BJ (cell line): Measurements from ENCODE around the gene PCBP3. TPM values are rescaled to one million over a fixed set of nuclear protein-coding genes. Genes with fewer than 3 reads are reported as not detected.

Experiments used
- CTCF ChIA-PET: fragments of 350-600 bp; formaldehyde crosslinking; extraction: SDS; loops from one replicate; lab custom pipeline; 2021; ENCODE audit warnings: antibody characterized with exemption, inconsistent platforms; lab: Yijun Ruan, JAX
- POLR2A ChIA-PET: fragments of 300-600 bp; sonication (Branson Sonifier 250); formaldehyde crosslinking; extraction: SDS; loops from one replicate; lab custom pipeline; 2021; ENCODE audit warnings: antibody characterized with exemption; lab: Charles Lee
- DNase-seq: peaks from one replicate; pipeline ENCODE4 v3.0.0-alpha.2; 2011; ENCODE audit warnings: low read depth
- H3K27me3 ChIP-seq: 2 replicates; pipeline ENCODE4 v1.6.0; 2011; ENCODE audit warnings: low read length; ENCODE audit not compliant: control insufficient read depth, insufficient read depth
- H3K36me3 ChIP-seq: 2 replicates; pipeline ENCODE4 v1.5.1; 2011; ENCODE audit warnings: low read length; ENCODE audit not compliant: control insufficient read depth, insufficient read depth
- H3K4me3 ChIP-seq: 2 replicates; pipeline ENCODE4 v1.5.1; 2011; ENCODE audit warnings: low read depth, mild to moderate bottlenecking, control low read depth, low read length
- polyA plus RNA-seq: library from polyadenylated mRNA; depleted of rRNA; stranded (reverse); fragments of >200 nt; gene quantifications from 2 replicates; pipeline ENCODE4 v1.2.3, GENCODE V29; 2011
- TF ChIP-seq, protein P1 (sequence below): IDR thresholded peaks from 2 replicates; pipeline ENCODE4 v1.5.1; 2011; ENCODE audit warnings: low read depth, mild to moderate bottlenecking, control low read depth, inconsistent platforms, low read length, moderate library complexity; ENCODE audit not compliant: insufficient read depth

The PCBP3 gene
- polyA plus RNA-seq, 1 experiment = 2.1 TPM

- H3K36me3 ChIP-seq = peaks cover 43% of the 10 kb centered on the region
- ChIA-PET POLR2A (interaction anchor here (0.7 to 1.4 kb wide), 2 partner anchors 10 to 143 kb away, joined by 3 to 4 read pairs; no protein-coding TSS in a partner anchor), CTCF (interaction anchor here (1.1 kb wide), 1 partner anchor 10 kb away, joined by 3 read pairs; no protein-coding TSS in a partner anchor)
- H3K4me3 ChIP-seq = peak overlapping the region; percentile 98
- no peak for DNase-seq
- no peaks in the 10 kb centered on the region for H3K27me3 ChIP-seq
- TF ChIP-seq, protein P1, sequence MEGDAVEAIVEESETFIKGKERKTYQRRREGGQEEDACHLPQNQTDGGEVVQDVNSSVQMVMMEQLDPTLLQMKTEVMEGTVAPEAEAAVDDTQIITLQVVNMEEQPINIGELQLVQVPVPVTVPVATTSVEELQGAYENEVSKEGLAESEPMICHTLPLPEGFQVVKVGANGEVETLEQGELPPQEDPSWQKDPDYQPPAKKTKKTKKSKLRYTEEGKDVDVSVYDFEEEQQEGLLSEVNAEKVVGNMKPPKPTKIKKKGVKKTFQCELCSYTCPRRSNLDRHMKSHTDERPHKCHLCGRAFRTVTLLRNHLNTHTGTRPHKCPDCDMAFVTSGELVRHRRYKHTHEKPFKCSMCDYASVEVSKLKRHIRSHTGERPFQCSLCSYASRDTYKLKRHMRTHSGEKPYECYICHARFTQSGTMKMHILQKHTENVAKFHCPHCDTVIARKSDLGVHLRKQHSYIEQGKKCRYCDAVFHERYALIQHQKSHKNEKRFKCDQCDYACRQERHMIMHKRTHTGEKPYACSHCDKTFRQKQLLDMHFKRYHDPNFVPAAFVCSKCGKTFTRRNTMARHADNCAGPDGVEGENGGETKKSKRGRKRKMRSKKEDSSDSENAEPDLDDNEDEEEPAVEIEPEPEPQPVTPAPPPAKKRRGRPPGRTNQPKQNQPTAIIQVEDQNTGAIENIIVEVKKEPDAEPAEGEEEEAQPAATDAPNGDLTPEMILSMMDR = no peak
Observed at GRCh38 chr21:45983649-45983965, 340.1 kb downstream of the PCBP3 start.

DNA sequence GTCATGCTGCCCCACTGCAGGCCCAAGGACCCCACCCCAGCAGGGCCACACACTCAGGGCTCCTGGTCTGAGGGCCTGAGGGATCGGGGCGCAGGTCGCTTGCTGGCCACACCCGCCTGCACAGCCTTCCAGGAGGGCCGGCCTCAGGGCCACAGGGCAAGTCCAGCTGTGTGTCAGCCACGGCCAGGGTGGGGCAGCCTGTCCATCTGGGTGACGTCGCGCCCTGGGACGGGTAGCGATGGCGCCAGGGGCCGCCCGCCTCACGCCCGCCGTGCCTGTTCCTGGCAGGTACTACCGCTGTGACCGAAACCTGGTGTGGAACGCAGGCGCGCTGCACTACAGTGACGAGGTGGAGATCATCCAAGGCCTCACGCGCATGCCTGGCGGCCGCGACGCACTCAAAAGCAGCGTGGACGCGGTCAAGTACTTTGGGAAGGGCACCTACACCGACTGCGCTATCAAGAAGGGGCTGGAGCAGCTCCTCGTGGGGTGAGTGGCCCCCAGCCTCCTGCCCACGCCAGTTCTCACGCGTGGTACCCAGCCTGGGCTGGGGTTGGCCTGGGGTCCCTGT, 340.5 kb downstream of the PCBP3 start:
- Histone ChIP-seq H3K4me3 (peak overlapping the region; percentile 98), H3K27me3 (no peaks in the 10 kb centered on the region), H3K36me3 (peaks cover 47% of the 10 kb centered on the region)
- no peak for DNase-seq
- ChIA-PET CTCF (interaction anchor here (1.1 kb wide), 1 partner anchor 10 kb away, joined by 3 read pairs; no protein-coding TSS in a partner anchor), POLR2A (interaction anchor here (1.4 kb wide), 1 partner anchor 11 kb away, joined by 3 read pairs; no protein-coding TSS in a partner anchor)
- TF ChIP-seq, protein P1 = no peak

- ChIA-PET CTCF (no interaction called here), POLR2A (interaction anchor here (1.4 kb wide), 1 partner anchor 11 kb away, joined by 3 read pairs; no protein-coding TSS in a partner anchor)
- Histone ChIP-seq H3K36me3 (peaks cover 52% of the 10 kb centered on the region), H3K4me3 (peak overlapping the region; percentile 98), H3K27me3 (no peaks in the 10 kb centered on the region)
- TF ChIP-seq, protein P1 = no peak
- DNase-seq = no peak
Observed at GRCh38 chr21:45984584-45985095, 341.1 kb downstream of the PCBP3 start.

DNA sequence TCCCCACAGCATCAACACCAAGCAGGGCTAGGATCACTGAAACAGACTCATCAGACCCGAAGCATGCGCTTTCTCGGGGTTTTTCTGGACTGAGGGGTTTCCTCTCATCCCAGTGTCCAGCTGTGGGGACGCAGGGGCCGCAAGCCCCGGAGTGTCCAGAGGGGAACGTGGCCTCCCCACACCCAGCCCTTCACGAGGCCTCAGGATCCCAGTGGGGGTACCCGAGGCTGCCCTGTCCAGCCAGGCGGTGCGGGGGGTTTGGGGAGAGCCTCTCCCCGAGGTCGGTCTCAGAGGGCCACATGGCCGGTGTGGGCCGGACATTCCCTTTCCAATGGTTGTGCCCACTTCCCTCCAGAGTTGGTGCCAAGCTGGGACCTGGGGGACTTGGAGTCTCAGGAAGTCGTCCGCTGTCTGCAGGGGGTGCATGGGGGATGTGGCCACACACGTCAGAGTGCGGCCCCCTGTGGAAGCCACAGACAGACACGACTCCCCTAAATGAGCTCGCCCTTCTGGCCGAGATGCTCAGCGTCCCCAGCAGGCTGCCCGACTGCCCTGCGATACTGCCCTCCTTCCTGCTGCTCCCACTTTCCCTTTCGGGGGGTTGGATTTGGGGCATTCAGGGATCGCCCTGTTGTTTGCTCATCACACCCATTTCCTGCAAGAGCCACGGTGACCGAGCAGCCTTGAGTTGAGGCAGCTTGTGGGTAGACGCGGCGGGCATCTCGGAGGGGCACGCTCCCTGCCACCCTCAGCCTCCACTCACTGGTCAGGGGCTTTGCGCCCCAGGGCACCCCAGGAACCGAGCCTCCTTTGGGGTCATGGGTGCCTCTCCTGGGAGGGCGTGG, 342.2 kb downstream of the PCBP3 start:
- no peak overlapping the region for H3K4me3 ChIP-seq
- ChIA-PET POLR2A (no interaction called here), CTCF (no interaction called here)
- DNase-seq = no peak
- H3K27me3 ChIP-seq = no peaks in the 10 kb centered on the region
- TF ChIP-seq, protein P1 = no peak
- H3K36me3 ChIP-seq = peaks cover 61% of the 10 kb centered on the region
